Endothelial cell (in vitro differentiated cells): Measurements from ENCODE around the gene FFAR2. TPM values are rescaled to one million over a fixed set of nuclear protein-coding genes. Genes with fewer than 3 reads are reported as not detected.

ENCODE experiments used
- DNase-seq: peaks from one replicate; pipeline ENCODE4 v3.0.0; 2021; ENCODE audit warnings: low spot score
- H3K27ac Mint-ChIP-seq: one replicate; pipeline ENCODE4 v1.8.0; 2021; ENCODE audit warnings: mixed read lengths, inconsistent platforms; ENCODE audit not compliant: unreplicated experiment
- H3K27me3 Mint-ChIP-seq: one replicate; pipeline ENCODE4 v1.8.0; 2021; ENCODE audit warnings: mild to moderate bottlenecking, moderate library complexity, mixed read lengths, inconsistent platforms; ENCODE audit not compliant: unreplicated experiment
- H3K36me3 Mint-ChIP-seq: one replicate; pipeline ENCODE4 v1.8.0; 2021; ENCODE audit warnings: mild to moderate bottlenecking, low read depth, mixed read lengths, inconsistent platforms; ENCODE audit not compliant: unreplicated experiment
- H3K4me1 Mint-ChIP-seq: one replicate; pipeline ENCODE4 v1.8.0; 2021; ENCODE audit warnings: mild to moderate bottlenecking, mixed read lengths, inconsistent platforms; ENCODE audit not compliant: unreplicated experiment
- H3K4me3 Mint-ChIP-seq: one replicate; pipeline ENCODE4 v1.8.0; 2021; ENCODE audit warnings: mild to moderate bottlenecking, mixed read lengths, inconsistent platforms; ENCODE audit not compliant: unreplicated experiment
- H3K9me3 Mint-ChIP-seq: one replicate; pipeline ENCODE4 v1.8.0; 2021; ENCODE audit warnings: mixed read lengths, inconsistent platforms; ENCODE audit not compliant: unreplicated experiment
- total RNA-seq: library from RNA; stranded (reverse); fragmentation: NEBNext Ultra II Directional; extraction: Animal tissue kit (Norgen Biotek cat#: 25700); gene quantifications from one replicate; pipeline ENCODE4 v1.2.1, GENCODE V29; 2021; ENCODE audit not compliant: unreplicated experiment
- TF ChIP-seq, protein P1 (sequence below): fragments of 200-600 bp; sonication (generic); IDR thresholded peaks from one replicate; pipeline ENCODE4 v1.5.0; 2021; ENCODE audit warnings: antibody characterized with exemption; ENCODE audit not compliant: unreplicated experiment

The FFAR2 gene
- total RNA-seq, 1 donor from 2014 or later = 0.46 TPM

DNA sequence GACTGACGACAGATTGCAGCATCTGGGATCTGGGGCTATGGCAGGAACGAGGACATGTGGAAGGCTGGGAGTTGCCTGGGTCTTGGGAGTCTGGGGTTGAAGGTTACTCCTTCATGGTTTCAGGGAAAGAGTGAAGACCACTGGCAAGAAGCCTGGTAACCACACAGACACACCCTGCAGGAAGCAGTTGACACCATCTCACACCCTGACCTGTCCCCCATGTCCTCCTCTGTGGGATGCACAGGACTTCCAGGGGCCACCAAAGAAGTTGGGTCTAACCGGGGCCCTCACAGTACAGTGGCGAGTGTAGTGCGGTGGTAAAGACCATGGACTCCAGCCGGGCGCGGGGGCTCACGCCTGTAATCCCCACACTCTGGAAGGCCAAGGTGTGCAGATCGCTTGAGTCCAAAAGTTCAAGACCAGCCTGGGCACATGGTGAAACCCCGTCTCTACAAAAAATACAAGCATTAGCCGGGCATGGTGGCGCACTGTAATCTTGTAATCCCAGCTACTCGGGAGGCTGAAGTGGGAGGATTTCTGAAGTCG is 10.6 kb upstream of the FFAR2 start:
- Mint-ChIP-seq H3K4me1 (no peaks in the 10 kb centered on the region), H3K27me3 (peaks cover 2% of the 10 kb centered on the region), H3K4me3 (no peak overlapping the region), H3K27ac (no peak overlapping the region), H3K9me3 (no peaks in the 10 kb centered on the region), H3K36me3 (no peaks in the 10 kb centered on the region)
- TF ChIP-seq, protein P1, sequence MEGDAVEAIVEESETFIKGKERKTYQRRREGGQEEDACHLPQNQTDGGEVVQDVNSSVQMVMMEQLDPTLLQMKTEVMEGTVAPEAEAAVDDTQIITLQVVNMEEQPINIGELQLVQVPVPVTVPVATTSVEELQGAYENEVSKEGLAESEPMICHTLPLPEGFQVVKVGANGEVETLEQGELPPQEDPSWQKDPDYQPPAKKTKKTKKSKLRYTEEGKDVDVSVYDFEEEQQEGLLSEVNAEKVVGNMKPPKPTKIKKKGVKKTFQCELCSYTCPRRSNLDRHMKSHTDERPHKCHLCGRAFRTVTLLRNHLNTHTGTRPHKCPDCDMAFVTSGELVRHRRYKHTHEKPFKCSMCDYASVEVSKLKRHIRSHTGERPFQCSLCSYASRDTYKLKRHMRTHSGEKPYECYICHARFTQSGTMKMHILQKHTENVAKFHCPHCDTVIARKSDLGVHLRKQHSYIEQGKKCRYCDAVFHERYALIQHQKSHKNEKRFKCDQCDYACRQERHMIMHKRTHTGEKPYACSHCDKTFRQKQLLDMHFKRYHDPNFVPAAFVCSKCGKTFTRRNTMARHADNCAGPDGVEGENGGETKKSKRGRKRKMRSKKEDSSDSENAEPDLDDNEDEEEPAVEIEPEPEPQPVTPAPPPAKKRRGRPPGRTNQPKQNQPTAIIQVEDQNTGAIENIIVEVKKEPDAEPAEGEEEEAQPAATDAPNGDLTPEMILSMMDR = no peak
- DNase-seq = no peak

DNA sequence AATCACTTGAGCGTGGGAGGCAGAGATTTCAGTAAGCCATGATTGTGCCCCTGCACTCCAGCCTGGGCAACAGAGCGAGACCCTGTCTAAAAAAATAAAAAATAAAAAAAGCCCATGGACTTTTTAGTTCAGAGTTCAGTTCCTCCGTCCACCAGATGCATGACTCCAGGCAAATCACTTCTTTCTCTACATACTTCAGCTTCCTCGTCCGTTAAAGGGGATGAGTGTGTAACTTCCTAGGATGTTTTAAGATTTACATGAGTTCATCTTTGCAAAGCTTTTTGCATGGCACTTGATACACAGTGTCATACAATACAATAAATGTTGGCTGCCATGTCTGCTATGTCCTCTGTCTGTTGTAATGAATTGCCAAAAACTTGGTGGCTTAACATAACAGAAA is 10.0 kb upstream of the FFAR2 start:
- Mint-ChIP-seq H3K27ac (no peak overlapping the region), H3K27me3 (no peaks in the 10 kb centered on the region), H3K4me1 (no peaks in the 10 kb centered on the region), H3K9me3 (no peaks in the 10 kb centered on the region), H3K4me3 (no peak overlapping the region), H3K36me3 (no peaks in the 10 kb centered on the region)
- no peak for DNase-seq
- TF ChIP-seq, protein P1 = no peak

DNA sequence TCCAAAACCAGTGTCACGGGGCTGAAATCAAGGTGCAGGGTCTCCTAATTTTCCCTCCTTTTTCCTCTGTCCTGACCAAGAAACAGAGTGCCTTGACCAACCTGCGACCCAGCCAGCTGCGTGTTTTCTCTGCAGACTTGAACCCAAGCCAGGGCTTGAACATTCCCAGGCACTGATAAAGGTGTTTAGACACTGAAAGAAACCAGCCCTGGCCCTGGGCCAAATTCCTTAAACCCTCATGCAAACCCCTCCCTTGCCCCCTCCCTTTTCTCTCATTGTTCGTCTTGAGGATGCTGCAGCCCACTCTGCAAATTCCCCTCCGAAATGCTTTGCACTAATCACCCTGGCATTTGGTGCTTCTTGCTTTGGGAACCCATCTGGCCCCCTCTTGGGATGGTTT is 9.5 kb upstream of the FFAR2 start:
- TF ChIP-seq, protein P1 = no peak
- H3K27me3 Mint-ChIP-seq = no peaks in the 10 kb centered on the region
- H3K4me1 Mint-ChIP-seq = no peaks in the 10 kb centered on the region
- no peak for DNase-seq
- H3K36me3 Mint-ChIP-seq = no peaks in the 10 kb centered on the region
- H3K9me3 Mint-ChIP-seq = no peaks in the 10 kb centered on the region
- no peak overlapping the region for H3K27ac Mint-ChIP-seq
- no peak overlapping the region for H3K4me3 Mint-ChIP-seq

DNA sequence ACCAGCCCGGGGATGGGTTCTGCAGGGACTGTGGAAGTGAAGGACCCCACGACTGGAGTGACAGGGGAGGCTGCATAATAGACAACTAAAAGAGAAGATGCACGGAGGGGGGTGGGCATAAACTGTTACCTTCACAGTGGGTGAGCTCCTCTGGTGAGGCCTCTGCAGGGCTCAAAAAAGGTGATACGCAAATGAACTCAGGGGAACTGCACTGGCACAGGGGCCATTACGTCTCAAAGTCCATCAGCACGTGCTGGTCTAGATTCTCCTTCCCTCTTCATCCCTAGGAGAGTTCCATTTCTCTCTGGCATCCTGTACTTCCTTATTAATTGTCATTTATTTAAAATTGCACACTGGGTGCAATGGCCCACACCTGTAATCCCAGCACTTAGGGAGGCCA is 8.1 kb upstream of the FFAR2 start:
- H3K27ac Mint-ChIP-seq = no peak overlapping the region
- H3K27me3 Mint-ChIP-seq = no peaks in the 10 kb centered on the region
- H3K36me3 Mint-ChIP-seq = no peaks in the 10 kb centered on the region
- no peak overlapping the region for H3K4me3 Mint-ChIP-seq
- no peak for DNase-seq
- H3K4me1 Mint-ChIP-seq = no peaks in the 10 kb centered on the region
- TF ChIP-seq, protein P1 = no peak
- no peaks in the 10 kb centered on the region for H3K9me3 Mint-ChIP-seq

DNA sequence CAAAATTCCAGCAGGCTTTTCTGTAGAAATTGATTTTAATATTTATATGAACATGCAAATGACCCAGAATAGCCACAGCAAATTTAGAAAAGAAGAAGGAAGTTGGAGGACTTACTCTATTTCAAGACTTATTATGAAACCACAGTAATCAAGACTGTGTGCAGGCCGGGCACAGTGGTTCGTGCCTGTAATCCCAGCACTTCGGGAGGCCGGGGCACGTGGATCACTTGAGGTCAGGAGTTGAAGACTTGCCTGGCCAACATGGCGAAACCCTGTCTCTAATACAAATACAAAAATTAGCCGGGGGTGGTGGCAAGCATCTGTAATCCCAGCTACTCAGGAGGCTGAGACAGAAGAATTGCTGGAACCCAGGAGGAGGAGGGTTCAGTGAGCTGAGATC is 6.0 kb upstream of the FFAR2 start:
- Mint-ChIP-seq H3K27me3 (peaks cover 3% of the 10 kb centered on the region), H3K27ac (no peak overlapping the region), H3K9me3 (no peaks in the 10 kb centered on the region), H3K36me3 (no peaks in the 10 kb centered on the region), H3K4me3 (no peak overlapping the region), H3K4me1 (peaks cover 17% of the 10 kb centered on the region)
- TF ChIP-seq, protein P1 = no peak
- DNase-seq = no peak
